Neuronal stem cell (in vitro differentiated cells): Measurements from ENCODE around the gene ZNG1A.
A peak's percentile ranks its signal among the peaks of the same experiment; 100 is the strongest.
"Not testable (repeated sequence)": the region's sequence is repeated elsewhere in the genome, so short reads cannot be mapped to it uniquely, and the experiment has no call there.

ENCODE experiments used
- DNase-seq: peaks from one replicate; pipeline ENCODE4 v3.0.0-alpha.2; 2013; ENCODE audit warnings: low spot score
- H2AFZ ChIP-seq: one replicate; pipeline ENCODE4 v1.6.1; 2013; ENCODE audit warnings: mild to moderate bottlenecking, low read length, inconsistent platforms
- H2AK5ac ChIP-seq: 2 replicates; pipeline ENCODE4 v1.6.1; 2013; ENCODE audit warnings: low read depth, mild to moderate bottlenecking, inconsistent platforms, low read length, moderate library complexity, mixed read lengths
- H2BK120ac ChIP-seq: 2 replicates; pipeline ENCODE4 v1.6.1; 2013; ENCODE audit warnings: low read depth, mild to moderate bottlenecking, inconsistent platforms, low read length, moderate library complexity, mixed read lengths
- H2BK12ac ChIP-seq: one replicate; pipeline ENCODE4 v1.6.1; 2013; ENCODE audit warnings: low read length, inconsistent platforms
- H2BK15ac ChIP-seq: 2 replicates; pipeline ENCODE4 v1.6.1; 2013; ENCODE audit warnings: mild to moderate bottlenecking, low read length, inconsistent platforms, mixed read lengths
- H2BK5ac ChIP-seq: one replicate; pipeline ENCODE4 v1.6.1; 2013; ENCODE audit warnings: inconsistent platforms, mild to moderate bottlenecking, low read length, moderate library complexity
- H3K14ac ChIP-seq: one replicate; pipeline ENCODE4 v1.6.1; 2013; ENCODE audit warnings: low read length, inconsistent platforms
- H3K18ac ChIP-seq: 2 replicates; pipeline ENCODE4 v1.6.1; 2013; ENCODE audit warnings: low read length, inconsistent platforms
- H3K23ac ChIP-seq: 2 replicates; pipeline ENCODE4 v1.6.1; 2013; ENCODE audit warnings: low read depth, mild to moderate bottlenecking, mixed read lengths, low read length, inconsistent platforms; ENCODE audit not compliant: poor library complexity
- H3K27ac ChIP-seq: replicated peaks from 3 replicates; pipeline ENCODE4 v1.5.1; 2013; ENCODE audit warnings: low read length, inconsistent platforms
- H3K27me3 ChIP-seq, 3 experiments: 2 replicates each; pipeline ENCODE4 v1.6.1; 2013; ENCODE audit warnings: low read length in 3 of 3, mild to moderate bottlenecking in 2 of 3, inconsistent platforms in 1 of 3, low read depth in 1 of 3, mixed read lengths in 1 of 3, moderate library complexity in 1 of 3; ENCODE audit not compliant: control insufficient read depth in 3 of 3, insufficient read depth in 3 of 3
- H3K36me3 ChIP-seq, 2 donors: replicated peaks in 1 of 2; 2 replicates each; pipeline ENCODE4 v1.6.1; 2013; ENCODE audit warnings: low read length in 2 of 2; ENCODE audit not compliant: control insufficient read depth in 2 of 2, insufficient read depth in 2 of 2
- H3K4ac ChIP-seq: 2 replicates; pipeline ENCODE4 v1.6.1; 2013; ENCODE audit warnings: inconsistent platforms, mild to moderate bottlenecking, low read length, moderate library complexity
- H3K4me1 ChIP-seq, 2 donors: 1 replicate in 1 of 2; 2 replicates in 1 of 2; pipeline ENCODE4 v1.6.1; 2013; ENCODE audit warnings: low read length in 2 of 2, low read depth in 1 of 2; ENCODE audit not compliant: control insufficient read depth in 2 of 2, insufficient read depth in 1 of 2
- H3K4me2 ChIP-seq: one replicate; pipeline ENCODE4 v1.6.1; 2013; ENCODE audit warnings: mild to moderate bottlenecking, low read length, inconsistent platforms; ENCODE audit not compliant: insufficient read depth, poor library complexity, severe bottlenecking
- H3K4me3 ChIP-seq, 2 donors: 2 replicates each; pipeline ENCODE4 v1.5.1; 2013; ENCODE audit warnings: low read length in 2 of 2, mild to moderate bottlenecking in 2 of 2, inconsistent platforms in 1 of 2, moderate library complexity in 1 of 2
- H3K79me1 ChIP-seq: one replicate; pipeline ENCODE4 v1.6.1; 2013; ENCODE audit warnings: low read depth, mild to moderate bottlenecking, inconsistent platforms, low read length, moderate library complexity
- H3K9ac ChIP-seq: one replicate; pipeline ENCODE4 v1.6.1; 2013; ENCODE audit warnings: mild to moderate bottlenecking, low read depth, low read length, inconsistent platforms; ENCODE audit not compliant: poor library complexity
- H3K9me3 ChIP-seq, 2 donors: replicated peaks in 1 of 2; 2 replicates each; pipeline versions ENCODE3 to v1.6.1; 2013; ENCODE audit warnings: low read length in 2 of 2, mild to moderate bottlenecking in 2 of 2, inconsistent platforms in 1 of 2, low read depth in 1 of 2, mixed read lengths in 1 of 2, moderate library complexity in 1 of 2; ENCODE audit not compliant: control insufficient read depth in 2 of 2, insufficient read depth in 1 of 2
- H4K8ac ChIP-seq: one replicate; pipeline ENCODE4 v1.6.1; 2013; ENCODE audit warnings: low read depth, mild to moderate bottlenecking, inconsistent platforms, low read length, moderate library complexity
- H4K91ac ChIP-seq: one replicate; pipeline ENCODE4 v1.6.1; 2013; ENCODE audit warnings: low read length, low read depth, mild to moderate bottlenecking, inconsistent platforms; ENCODE audit not compliant: poor library complexity
- WGBS, 2 donors: extraction: QIAGEN DNeasy Blood & Tissue Kit; methylation state at CpG; one replicate each; pipeline ENCODE4 v1.1.7; 2013; ENCODE audit warnings: missing lambda C conversion rate in 2 of 2, mixed read lengths in 1 of 2; ENCODE audit not compliant: insufficient read length in 2 of 2, insufficient replicate concordance in 1 of 2; ENCODE audit errors: extremely low coverage in 2 of 2; 5-methylcytosine and 5-hydroxymethylcytosine counted together

ZNG1A gene

GRCh38 chr9:211036-211435, 32.2 kb upstream of the ZNG1A start:
- H3K9ac ChIP-seq, result no peak overlapping the region
- no peak overlapping the region for H4K91ac ChIP-seq
- H2BK120ac ChIP-seq, result no peak overlapping the region
- H3K4ac ChIP-seq, result no peak overlapping the region
- no peak for DNase-seq
- H2BK15ac ChIP-seq, result no peak overlapping the region
- peaks cover 0 to 4% of the 10 kb centered on the region in 2 donors for H3K9me3 ChIP-seq
- H3K27ac ChIP-seq, result no peak overlapping the region
- H2AK5ac ChIP-seq, result no peak overlapping the region
- H2AFZ ChIP-seq, result no peak overlapping the region
- no CpG with 5 or more reads among the region's 7 CpGs for WGBS, 2 donors
- H3K79me1 ChIP-seq, result no peaks in the 10 kb centered on the region
- H3K36me3 ChIP-seq, result no peaks in the 10 kb centered on the region
- H3K4me2 ChIP-seq, result no peak overlapping the region
- no peak overlapping the region for H4K8ac ChIP-seq
- no peak overlapping the region for H3K4me3 ChIP-seq
- H2BK5ac ChIP-seq, result no peak overlapping the region
- no peak overlapping the region for H3K18ac ChIP-seq
- no peak overlapping the region for H2BK12ac ChIP-seq
- H3K23ac ChIP-seq, result no peak overlapping the region
- H3K27me3 ChIP-seq, result peaks cover 4 to 63% (median 22%) of the 10 kb centered on the region in 3 experiments
- H3K4me1 ChIP-seq, result peaks cover 0 to 2% of the 10 kb centered on the region in 2 donors
- no peak overlapping the region for H3K14ac ChIP-seq

- no peak overlapping the region for H4K91ac ChIP-seq
- H2BK120ac ChIP-seq, result no peak overlapping the region
- no peak overlapping the region for H2BK5ac ChIP-seq
- no peak overlapping the region for H3K4me3 ChIP-seq
- no peaks in the 10 kb centered on the region for H3K4me1 ChIP-seq
- H3K9me3 ChIP-seq, result peaks cover 0 to 4% of the 10 kb centered on the region in 2 donors
- no peak overlapping the region for H2BK12ac ChIP-seq
- peaks cover 0 to 45% (median 6%) of the 10 kb centered on the region in 3 experiments for H3K27me3 ChIP-seq
- no peak overlapping the region for H2AFZ ChIP-seq
- no peak for DNase-seq
- H2BK15ac ChIP-seq, result no peak overlapping the region
- no peak overlapping the region for H4K8ac ChIP-seq
- H2AK5ac ChIP-seq, result peak overlapping the region; percentile 37
- no CpG with 5 or more reads among the region's 14 CpGs for WGBS, 2 donors
- H3K23ac ChIP-seq, result no peak overlapping the region
- no peak overlapping the region for H3K18ac ChIP-seq
- H3K4ac ChIP-seq, result no peak overlapping the region
- peak overlapping the region; percentile 44 for H3K9ac ChIP-seq
- H3K36me3 ChIP-seq, result no peaks in the 10 kb centered on the region
- no peak overlapping the region for H3K27ac ChIP-seq
- no peak overlapping the region for H3K14ac ChIP-seq
- no peak overlapping the region for H3K4me2 ChIP-seq
- no peaks in the 10 kb centered on the region for H3K79me1 ChIP-seq
Observed at GRCh38 chr9:209143-209758, 30.4 kb upstream of the ZNG1A start.

DNA sequence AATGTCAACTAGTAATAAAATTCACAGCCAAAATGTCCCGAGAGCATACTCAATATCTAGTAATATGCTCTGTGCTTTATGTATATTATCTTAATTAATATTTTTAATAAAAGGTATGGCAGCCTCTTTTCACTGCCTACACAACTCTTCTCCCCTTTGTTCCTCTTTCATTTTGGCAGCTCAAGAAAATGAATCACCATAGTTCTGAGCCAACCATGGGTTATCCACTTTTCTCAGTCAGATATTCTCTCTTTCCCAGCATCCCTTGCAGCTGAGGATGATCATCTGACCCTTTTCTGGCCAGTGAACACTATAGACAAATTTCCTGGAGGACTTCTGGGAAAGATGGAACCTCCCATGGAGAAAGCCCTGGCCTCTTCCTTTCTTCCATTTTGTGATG, 27.6 kb upstream of the ZNG1A start:
- H2BK15ac ChIP-seq, result no peak overlapping the region
- no peak overlapping the region for H3K4me3 ChIP-seq
- H2BK12ac ChIP-seq, result no peak overlapping the region
- no peaks in the 10 kb centered on the region for H3K79me1 ChIP-seq
- no peak overlapping the region for H3K23ac ChIP-seq
- no peaks in the 10 kb centered on the region for H3K36me3 ChIP-seq
- no peak overlapping the region for H3K9ac ChIP-seq
- no peak overlapping the region for H2BK5ac ChIP-seq
- no peak overlapping the region for H2AFZ ChIP-seq
- no peak overlapping the region for H3K27ac ChIP-seq
- H3K18ac ChIP-seq, result no peak overlapping the region
- no peak overlapping the region for H3K14ac ChIP-seq
- H2BK120ac ChIP-seq, result no peak overlapping the region
- H3K4me2 ChIP-seq, result no peak overlapping the region
- H2AK5ac ChIP-seq, result no peak overlapping the region
- no peaks in the 10 kb centered on the region for H3K4me1 ChIP-seq
- H3K27me3 ChIP-seq, result peaks cover 0 to 20% (median 2%) of the 10 kb centered on the region in 3 experiments
- no peaks in the 10 kb centered on the region for H3K9me3 ChIP-seq
- no CpG with 5 or more reads among the region's 1 CpG for WGBS, 2 donors
- H4K91ac ChIP-seq, result no peak overlapping the region
- DNase-seq, result no peak
- no peak overlapping the region for H4K8ac ChIP-seq
- no peak overlapping the region for H3K4ac ChIP-seq

- WGBS, 2 donors, result no CpG with 5 or more reads among the region's 1 CpG
- not testable (repeated sequence) for H3K4ac ChIP-seq, H2BK15ac ChIP-seq, H3K4me2 ChIP-seq, H2BK120ac ChIP-seq, H4K91ac ChIP-seq, H3K4me1 ChIP-seq, H3K4me3 ChIP-seq, H3K9me3 ChIP-seq, H2AFZ ChIP-seq, H3K9ac ChIP-seq, H2BK12ac ChIP-seq, H4K8ac ChIP-seq, H3K27ac ChIP-seq, H3K79me1 ChIP-seq, H3K23ac ChIP-seq, H3K27me3 ChIP-seq, H2AK5ac ChIP-seq, H2BK5ac ChIP-seq, H3K14ac ChIP-seq, DNase-seq, H3K18ac ChIP-seq, H3K36me3 ChIP-seq
Observed at GRCh38 chr9:199601-200000, 20.7 kb upstream of the ZNG1A start.
